ENCODE results near the gene MIA2.
A peak's percentile ranks its signal among the peaks of the same experiment; 100 is the strongest.

MIA2 gene

GRCh38 chr14:39383741-39384140 lies 150.0 kb downstream of the MIA2 start:
- no peak for DNase-seq (ENCODE audit: low read depth)

- DNase-seq (ENCODE audit: low read depth), result no peak
These were observed 150.5 kb downstream of the MIA2 start for GRCh38 chr14:39384177-39384576.

DNA sequence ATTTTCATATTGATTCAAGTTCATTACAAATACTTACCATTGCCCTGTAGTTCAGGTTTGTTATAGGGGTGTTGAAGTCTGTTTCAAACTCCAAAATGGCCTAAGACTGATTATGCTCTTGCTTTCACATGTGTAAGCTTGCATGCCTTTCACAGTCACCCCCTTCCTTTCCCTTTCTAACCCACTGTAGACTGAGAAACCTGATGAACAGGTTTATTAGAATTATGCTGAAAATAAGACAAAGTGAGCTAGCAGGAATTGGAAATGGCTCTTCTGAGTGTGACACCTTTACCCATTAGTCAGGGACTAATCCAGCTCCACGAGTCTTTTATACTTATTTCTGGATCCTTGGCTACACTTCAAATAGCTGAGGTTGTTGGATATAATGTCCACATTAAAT lies 159.6 kb downstream of the MIA2 start:
- DNase-seq (ENCODE audit: low read depth), result no peak

DNA sequence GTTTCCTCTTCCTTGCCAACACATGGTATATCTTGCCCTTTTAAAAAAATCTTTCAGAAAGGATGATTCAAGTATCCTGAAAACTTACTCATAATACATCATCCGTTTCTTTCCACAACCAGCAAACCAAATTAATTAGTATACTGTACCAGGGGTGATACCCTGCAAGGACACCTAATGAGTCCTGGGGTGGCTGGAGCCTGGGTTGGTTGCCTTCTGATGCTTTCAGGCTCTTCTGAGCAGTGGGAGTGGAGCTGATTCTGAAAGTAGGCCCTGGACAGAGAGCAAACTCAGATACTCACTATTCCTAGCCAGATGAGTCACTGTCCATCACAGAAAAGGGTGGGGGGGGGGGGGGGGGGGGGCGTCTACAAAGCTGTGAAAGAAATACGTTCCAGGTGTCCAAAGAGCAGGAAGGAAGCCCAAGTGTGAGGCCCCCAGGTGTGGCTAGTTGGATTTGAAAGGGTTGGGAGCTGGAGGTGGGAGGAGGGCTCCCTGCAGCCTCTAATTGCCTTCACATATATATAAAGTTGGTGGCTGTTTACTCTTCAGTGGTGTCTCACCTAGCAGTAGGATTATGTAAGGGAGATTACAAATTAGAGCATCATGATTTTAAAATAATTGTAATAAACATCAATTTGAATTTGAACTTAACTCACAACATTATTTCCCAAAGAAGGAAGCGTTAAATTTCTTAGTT lies 162.0 kb downstream of the MIA2 start:
- peak; percentile 16 for DNase-seq (ENCODE audit: low read depth)

- peak; percentile 15 for DNase-seq (ENCODE audit: low read depth)
These were observed 162.7 kb downstream of the MIA2 start for GRCh38 chr14:39396448-39396847.

DNA sequence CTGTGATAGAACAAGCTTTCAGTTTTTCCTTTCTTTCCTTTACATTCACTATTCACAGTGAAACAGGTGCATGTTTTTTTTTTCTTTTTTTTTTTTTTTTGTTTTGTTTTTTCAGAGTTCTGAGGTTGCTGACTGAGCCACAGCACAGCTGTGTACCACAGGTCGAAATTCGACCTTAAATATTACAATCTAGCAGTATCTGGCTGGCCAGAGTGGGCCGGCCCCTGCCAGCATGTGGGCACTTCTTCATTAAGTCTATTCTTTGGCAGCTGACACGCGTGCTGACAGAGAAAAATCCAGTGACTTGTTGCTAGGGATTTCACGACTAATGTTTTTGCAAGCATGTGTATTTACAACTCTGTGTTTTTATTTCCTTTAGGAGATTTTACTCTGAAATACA lies 164.7 kb downstream of the MIA2 start:
- DNase-seq (ENCODE audit: low read depth), result no peak

- no peak for DNase-seq (ENCODE audit: low read depth)
These were observed 172.8 kb downstream of the MIA2 start for GRCh38 chr14:39406560-39406959.

- DNase-seq (ENCODE audit: low read depth), result no peak
These were observed 182.4 kb downstream of the MIA2 start for GRCh38 chr14:39416072-39416471.

DNA sequence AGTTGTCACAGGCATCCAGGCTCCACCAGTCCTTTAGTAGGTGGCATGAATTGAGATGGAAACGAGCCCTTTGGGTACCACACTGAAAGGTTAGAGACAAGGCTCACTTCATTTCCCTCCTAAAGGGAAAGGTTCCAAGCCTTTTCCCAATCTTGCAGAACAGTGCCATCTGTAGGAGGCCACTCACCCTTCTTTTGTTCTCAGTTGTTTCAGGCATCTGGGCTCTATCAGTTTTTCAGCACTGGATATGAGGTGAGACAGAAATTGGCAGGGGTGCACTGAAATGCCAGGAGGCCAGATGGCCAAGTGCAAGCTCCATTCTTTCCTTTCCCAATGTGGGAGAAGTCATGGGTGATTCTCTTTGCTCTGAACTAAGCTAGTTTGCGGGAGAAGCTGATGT lies 183.3 kb downstream of the MIA2 start:
- DNase-seq (ENCODE audit: low read depth), result no peak

DNA sequence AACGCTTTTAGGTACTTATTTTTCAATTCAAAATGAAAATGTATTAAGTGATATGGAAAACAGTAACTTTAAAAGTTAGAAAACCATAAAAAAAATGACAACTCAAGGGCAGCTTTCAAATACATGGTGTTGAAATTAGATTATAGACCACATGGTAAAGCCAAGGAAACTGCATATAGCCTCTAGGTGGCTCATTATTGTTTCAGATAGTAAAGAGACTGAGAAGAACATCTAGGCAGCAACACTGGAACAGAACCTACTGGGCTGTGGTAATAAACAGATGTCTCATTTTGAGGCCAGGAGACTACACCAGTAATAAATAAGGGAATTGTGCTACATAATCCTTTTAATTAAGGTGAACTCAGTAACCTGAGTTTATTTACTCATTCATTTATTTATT lies 185.6 kb downstream of the MIA2 start:
- DNase-seq (ENCODE audit: low read depth), result no peak

GRCh38 chr14:39422243-39422642 lies 188.5 kb downstream of the MIA2 start:
- DNase-seq (ENCODE audit: low read depth), result no peak

DNA sequence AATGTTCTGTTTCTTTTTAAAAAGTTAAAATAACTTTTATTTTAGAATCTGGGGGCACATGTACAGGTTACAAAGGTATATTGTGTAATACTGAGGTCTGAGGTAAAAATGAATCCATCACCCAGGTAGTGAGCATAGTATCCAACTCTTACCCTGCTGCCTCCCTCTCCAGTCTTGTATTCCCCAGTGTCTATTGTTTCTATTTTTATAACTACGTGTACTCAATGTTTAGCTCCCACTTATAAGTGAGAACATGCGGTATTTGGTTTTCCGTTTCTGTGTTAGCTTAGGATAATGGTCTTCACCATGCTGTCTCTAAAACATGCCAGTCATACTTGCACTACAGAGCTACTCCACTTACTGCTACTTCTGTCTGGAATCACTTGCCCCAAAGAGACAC lies 190.1 kb downstream of the MIA2 start:
- no peak for DNase-seq (ENCODE audit: low read depth)

GRCh38 chr14:39425947-39426346 lies 192.2 kb downstream of the MIA2 start:
- no peak for DNase-seq (ENCODE audit: low read depth)

DNA sequence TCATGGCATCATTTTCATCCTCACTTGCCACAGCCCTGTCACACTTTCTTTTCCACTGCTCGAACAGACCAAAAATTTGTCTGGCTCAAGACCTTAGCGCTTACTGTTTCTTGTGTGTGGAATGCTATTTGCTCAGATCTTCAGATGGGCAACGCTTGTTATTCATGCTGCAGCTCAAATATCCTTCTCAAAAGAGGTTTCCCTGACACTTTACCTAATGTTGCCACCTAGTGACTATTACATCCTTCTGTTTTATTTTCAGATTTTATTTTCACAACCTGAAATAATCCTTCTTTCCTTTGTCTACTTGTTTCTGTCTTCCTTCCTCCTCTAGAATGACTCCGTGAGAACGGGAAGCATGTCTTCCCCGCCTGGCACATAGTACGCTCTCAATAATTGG lies 192.9 kb downstream of the MIA2 start:
- DNase-seq (ENCODE audit: low read depth), result no peak

DNA sequence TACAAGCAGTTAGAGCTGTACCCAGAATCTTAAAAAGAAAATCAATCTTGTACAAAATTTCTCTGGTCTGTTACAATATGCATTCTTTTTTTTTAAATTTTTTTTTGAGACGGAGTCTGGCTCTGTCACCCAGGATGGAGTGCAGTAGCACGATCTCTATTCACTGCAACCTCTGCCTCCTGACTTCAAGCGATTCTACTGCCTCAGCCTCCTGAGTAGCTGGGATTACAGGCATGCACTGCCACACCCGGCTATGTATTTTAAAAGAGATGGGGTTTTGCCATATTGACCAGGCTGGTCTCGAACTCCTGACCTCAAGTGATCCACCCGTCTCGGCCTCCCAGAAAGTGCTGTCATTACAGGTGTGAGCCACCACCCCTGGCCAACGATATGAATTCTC lies 194.4 kb downstream of the MIA2 start:
- DNase-seq (ENCODE audit: low read depth), result no peak

GRCh38 chr14:39430762-39431415 lies 197.2 kb downstream of the MIA2 start:
- no peak for DNase-seq (ENCODE audit: low read depth)

DNA sequence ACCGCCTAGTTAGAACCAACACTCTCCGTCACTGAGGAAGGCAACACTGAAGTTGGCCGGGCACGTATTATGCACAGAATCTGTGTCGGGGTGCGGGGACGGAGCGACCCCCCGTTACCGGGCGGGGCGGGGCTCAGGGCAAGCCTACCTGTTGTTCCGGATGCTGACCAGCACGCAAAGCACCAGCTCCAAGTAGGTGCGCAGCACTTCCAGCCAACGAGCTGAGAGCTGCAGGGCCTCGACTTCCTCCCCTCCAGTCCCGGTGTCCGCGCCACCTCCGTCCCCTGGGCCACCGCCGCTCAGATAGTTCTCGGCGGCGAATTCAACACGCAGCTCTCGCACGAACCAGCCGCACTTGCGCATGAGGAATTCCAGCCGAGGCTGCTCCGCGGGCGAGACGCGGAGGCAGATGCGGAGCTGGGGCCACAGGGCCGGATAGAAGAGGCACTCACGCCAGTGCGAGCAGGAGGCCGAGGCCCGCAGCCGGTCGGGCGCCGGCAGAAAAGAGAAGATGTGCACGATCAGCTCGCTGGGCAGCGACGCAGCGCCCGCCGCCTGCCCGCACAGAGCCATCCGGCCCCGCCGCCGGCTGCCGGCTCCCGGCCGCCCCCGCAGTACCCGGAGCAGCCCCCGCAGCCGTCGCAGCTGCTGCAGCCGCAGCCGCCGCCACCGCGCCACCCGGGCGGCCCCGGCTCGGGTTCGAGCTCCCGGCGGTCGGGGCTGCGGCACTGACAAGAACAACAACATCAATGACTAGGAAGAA lies 197.9 kb downstream of the MIA2 start:
- DNase-seq (ENCODE audit: low read depth), result no peak

- DNase-seq (ENCODE audit: low read depth), result peak; percentile 89
These were observed 198.5 kb downstream of the MIA2 start, which contains the start of gene FBXO33 for GRCh38 chr14:39432179-39432618. TSS of gene FBXO33 (minus strand) at chr14:39432433. CDS start at chr14:39432162, 271 bp downstream.

- peak; percentile 69 for DNase-seq (ENCODE audit: low read depth)
These were observed 199.1 kb downstream of the MIA2 start for GRCh38 chr14:39432619-39433451.

DNA sequence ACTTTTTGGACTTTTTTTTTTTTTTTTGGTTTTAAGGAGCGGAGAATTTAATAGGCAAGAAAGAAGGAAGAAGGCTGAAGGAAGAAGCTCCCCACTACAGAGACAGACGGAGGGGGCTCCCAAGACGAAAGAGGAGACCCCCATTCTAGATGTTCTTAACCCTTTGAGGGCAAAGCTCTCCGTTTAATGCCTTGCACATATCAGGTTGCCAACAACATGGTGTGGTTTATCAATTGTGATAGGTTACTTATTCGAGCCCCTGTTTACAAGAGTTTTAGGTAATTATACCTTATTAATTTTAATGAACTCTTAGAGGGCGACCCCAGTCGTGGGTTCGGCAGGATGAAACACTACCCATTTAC lies 199.7 kb downstream of the MIA2 start:
- no peak for DNase-seq (ENCODE audit: low read depth)

- DNase-seq (ENCODE audit: low read depth), result no peak
These were observed 200.7 kb downstream of the MIA2 start for GRCh38 chr14:39434401-39434800.

DNA sequence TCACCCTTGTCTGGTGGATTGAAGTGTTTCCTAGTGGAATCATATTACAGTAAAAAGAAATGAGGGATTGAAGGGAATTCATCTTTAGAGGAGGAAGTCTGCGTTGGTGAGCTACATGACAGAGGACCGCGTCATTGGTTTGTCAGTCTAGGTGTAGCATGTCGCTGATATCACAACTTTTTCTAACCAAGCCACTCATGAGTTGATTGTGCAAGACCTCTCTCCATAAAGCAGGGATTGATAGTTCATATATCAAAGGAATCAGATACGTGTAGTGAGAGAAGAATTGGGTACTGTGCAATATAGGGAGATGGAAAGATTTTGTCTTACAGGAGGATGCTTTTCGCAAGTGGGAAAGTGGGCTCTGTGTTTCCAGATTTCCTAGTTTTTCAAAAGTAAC lies 201.5 kb downstream of the MIA2 start:
- no peak for DNase-seq (ENCODE audit: low read depth)

Measured in HS-5 (cell line).